Measurements from ENCODE around the gene RCAN3.

RCAN3 gene

DNA sequence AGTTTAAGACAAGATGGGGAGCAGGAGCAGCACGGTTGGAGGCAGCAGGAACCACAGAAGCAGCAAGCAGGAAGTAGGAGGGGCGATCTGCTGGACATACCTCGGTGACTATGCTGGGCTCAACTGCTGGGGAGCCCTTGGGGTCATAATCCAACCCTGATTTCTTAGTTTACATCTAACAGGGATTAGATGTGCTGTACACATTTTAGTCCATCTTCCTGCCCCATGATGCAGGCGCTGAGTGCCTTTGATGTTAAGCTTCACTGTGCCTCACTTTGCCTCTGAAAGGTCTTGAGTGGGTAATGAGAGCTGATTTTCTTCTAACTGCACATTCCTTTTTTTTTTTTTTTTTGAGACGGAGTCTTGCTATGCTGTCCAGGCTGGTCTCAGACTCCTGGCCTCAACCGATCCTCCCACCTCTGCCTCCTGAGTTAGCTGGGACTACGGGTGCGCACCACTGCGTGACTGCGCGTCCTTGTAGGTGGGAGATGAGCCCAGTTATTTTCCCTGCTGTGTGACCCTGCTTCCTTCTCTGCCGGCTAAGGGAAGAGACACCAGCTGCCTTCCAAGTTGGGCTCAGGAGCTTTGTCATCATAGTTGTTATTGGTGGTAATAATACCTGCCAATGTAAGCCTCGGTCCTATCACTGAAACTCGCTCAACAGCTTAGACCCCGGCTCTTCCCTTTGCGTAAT lies 1.1 kb upstream of the RCAN3 start:
- no peak for TF ChIP-seq CTCF (IDR thresholded peaks at IDR 0.05)

DNA sequence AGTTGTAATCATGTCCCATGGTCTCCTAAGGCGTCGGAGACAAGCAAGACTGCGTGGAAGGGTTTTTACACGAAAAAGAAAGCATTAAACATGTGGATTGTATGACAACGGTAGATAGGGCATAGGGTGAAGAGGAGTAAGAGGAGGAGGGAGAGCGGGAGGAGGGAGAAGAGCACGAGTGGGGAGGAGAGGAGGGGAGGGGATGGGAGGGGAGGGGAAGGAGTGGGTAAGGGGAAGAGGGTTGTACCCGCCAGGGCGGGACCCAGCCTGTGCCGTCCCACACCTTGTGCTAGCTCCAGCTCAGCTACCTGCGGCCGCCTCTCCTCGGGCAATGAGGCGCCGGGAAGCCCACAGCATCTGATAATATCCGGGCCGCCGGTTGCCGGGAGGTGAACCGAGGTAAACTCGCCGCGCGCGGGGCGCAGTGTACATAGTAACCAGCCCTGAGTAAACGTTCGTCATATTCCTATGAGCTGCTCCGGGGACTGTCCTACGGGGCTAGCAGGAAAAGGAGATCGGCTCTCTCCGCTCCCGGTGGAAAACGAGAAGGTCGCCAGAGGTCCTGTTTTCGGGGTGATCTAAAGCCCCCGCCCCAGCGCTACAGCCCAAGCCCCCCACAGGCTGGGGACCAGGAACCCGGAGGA lies 449 bp upstream of the RCAN3 start:
- no peak for TF ChIP-seq CTCF (IDR thresholded peaks at IDR 0.05)

DNA sequence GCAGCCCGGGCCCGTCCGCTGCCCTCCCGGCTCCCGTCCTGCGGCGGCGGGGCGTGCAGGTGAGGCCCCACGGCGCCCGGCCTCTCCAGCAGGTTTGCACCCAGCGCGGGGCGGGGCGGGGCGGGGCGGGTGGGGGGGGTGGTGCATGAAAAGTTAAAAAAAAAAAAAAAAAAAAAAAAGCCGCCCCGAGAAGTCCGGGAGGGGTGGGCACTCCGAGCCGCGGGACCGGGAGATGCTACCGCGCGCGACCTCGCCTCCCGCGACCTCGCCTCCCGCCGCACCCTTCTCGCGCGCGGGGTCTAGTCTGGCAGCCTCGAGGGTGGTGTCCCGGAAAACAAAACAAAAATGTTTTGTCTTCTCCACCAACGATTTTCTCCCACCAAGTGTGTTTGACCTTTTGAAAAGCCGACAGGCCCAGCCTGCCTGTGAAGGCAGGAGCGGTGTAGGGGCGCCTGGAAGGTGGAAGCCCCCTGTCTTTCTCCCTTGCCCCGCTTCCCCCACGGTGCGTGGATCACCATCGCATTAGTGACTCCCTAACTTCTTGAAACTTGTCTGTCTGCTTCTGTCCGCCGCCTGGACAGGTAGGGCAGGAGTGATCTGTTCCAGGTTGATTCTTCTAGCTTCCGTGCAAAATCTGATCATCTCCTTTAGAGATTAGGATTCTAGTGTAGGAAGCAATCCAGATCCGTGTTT lies 569 bp downstream of the RCAN3 start:
- TF ChIP-seq CTCF (IDR thresholded peaks at IDR 0.05) = no peak

GRCh38 chr1:24503870-24504523 lies 1.4 kb downstream of the RCAN3 start:
- TF ChIP-seq CTCF (IDR thresholded peaks at IDR 0.05) = no peak

DNA sequence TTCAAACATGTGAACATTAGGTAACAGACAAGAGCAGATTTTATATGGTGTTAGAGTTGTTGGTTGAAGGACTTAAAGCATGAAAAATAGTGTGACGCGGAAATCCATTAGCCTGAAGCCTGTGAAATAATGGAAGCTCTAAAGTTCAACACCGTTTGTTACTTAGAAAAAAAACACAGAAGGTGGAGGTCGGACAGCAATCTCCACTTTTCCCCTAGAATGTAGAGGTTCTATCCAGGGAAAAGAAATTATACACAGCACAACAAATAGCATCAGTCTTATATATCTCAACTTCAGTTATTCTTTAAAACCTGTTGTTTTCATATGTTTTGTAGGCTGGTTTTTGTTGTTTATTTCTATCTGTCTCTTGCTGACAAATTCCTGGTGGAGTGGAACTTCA lies 1.9 kb downstream of the RCAN3 start:
- TF ChIP-seq CTCF (IDR thresholded peaks at IDR 0.05) = no peak

DNA sequence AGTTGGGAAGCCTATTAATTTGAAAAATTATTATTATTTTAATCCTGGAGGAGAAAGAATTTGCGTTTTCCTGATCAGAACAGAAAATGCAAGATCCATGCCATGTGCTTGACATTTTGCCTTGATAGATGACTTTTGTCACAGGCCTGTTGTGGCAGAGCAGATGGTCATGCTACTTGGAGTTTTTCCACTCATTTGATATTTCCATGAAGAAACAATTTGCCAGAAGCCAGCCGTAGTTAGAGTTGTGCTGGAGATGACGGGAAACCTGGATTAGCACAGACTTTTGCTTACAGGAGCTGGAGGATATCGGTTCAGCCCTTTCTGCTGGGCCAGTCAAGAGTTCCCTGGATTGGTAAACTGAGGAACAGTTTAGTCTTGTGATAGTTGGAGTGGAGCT lies 3.2 kb downstream of the RCAN3 start:
- no peak for TF ChIP-seq CTCF (IDR thresholded peaks at IDR 0.05)

DNA sequence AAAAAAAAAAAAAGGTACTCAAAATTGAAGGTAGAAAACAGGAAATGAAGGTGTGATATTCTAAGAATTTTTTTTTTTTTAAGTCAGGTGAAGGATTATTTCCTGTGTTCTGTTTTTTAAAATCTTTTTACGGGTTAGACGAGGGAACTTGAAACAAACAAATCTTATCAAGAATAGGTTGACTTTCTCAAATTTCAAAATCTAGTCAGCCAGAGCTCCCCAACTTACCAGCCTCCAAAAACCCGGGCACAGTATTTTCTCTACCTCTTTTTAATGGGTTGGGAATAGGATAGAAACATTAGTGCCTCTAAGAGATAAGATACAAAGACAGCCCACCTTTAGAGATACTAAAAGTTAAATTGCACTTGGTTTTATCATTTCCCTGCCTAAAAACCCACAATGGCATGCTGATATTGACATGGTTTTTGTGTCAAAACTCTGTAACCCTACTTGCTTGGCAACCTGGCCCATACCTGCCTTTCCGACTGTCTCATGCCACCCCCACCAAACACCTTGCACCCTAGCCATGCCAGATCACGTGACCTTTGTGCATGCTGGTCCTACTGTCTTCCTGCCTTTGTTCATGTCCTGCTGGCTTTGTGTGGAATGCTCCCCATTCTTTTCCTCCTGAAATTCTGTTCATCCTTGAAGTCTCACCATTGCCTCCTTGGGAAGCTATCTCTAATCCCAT lies 4.2 kb downstream of the RCAN3 start:
- no peak for TF ChIP-seq CTCF (IDR thresholded peaks at IDR 0.05)

Data from LNCAP (cell line).